ENCODE data around the gene CNR2. TPM values are rescaled to one million over a fixed set of nuclear protein-coding genes. Genes with fewer than 3 reads are reported as not detected.
"Not testable (repeated sequence)": the region's sequence is repeated elsewhere in the genome, so short reads cannot be mapped to it uniquely, and the experiment has no call there.

The CNR2 gene
- total and polyA plus RNA-seq, 2 donors from 2014 or later = 0.57 TPM; not detected in 1

- no peaks in the 10 kb centered on the region for H3K36me3 ChIP-seq (ENCODE audit: control insufficient read depth in 2 of 3, insufficient read depth in 3 of 3, low read length in 3 of 3)
- peak overlapping the region; percentile 53 to 60 (median 60) for H3K4me3 ChIP-seq (ENCODE audit: low read length in 3 of 3)
- TF ChIP-seq, protein P1, sequence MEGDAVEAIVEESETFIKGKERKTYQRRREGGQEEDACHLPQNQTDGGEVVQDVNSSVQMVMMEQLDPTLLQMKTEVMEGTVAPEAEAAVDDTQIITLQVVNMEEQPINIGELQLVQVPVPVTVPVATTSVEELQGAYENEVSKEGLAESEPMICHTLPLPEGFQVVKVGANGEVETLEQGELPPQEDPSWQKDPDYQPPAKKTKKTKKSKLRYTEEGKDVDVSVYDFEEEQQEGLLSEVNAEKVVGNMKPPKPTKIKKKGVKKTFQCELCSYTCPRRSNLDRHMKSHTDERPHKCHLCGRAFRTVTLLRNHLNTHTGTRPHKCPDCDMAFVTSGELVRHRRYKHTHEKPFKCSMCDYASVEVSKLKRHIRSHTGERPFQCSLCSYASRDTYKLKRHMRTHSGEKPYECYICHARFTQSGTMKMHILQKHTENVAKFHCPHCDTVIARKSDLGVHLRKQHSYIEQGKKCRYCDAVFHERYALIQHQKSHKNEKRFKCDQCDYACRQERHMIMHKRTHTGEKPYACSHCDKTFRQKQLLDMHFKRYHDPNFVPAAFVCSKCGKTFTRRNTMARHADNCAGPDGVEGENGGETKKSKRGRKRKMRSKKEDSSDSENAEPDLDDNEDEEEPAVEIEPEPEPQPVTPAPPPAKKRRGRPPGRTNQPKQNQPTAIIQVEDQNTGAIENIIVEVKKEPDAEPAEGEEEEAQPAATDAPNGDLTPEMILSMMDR (IDR thresholded peaks at IDR 0.05; ENCODE audit: borderline replicate concordance, extremely low read depth, insufficient read depth) = no peak
- no peaks in the 10 kb centered on the region for H3K4me1 ChIP-seq (ENCODE audit: control insufficient read depth in 2 of 3, insufficient read depth in 2 of 3, low read depth in 1 of 3, low read length in 3 of 3)
- intact Hi-C loops (cut with DNase I) = no loop called here
- no peaks in the 10 kb centered on the region for H3K9me3 ChIP-seq (ENCODE audit: control insufficient read depth in 2 of 3, insufficient read depth in 1 of 3, low read length in 3 of 3)
- H3K9ac ChIP-seq (ENCODE audit: low read length in 3 of 3) = no peak overlapping the region
- FAIRE-seq (no peak), DNase-seq (peak; percentile 55 to 84 (median 67))
- no peaks in the 10 kb centered on the region for H3K27me3 ChIP-seq (ENCODE audit: control insufficient read depth, insufficient read depth, low read length)
- H3K27ac ChIP-seq (ENCODE audit: low read depth in 2 of 2, low read length in 2 of 2) = no peak overlapping the region
These were observed 74.7 kb downstream of the CNR2 start for GRCh38 chr1:23838401-23838866.

DNA sequence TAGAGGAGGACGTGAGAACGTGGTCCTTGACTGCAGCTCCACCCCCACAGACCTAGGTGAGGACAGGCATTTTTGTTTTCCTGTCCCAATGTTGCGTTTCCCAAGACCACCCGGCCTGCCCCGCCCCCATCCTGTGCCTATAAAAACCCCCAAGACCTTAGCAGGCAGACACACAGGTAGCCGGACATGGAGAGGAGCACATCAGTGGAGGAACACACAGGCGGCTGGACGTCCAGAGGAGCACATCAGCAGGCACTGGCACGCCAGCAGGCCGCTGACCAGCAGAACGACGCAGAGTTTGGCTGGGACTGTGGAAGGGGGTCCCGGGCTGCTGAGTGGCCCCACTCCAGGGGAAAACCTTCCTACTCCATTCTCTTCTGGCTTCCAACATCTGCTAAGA is 75.3 kb downstream of the CNR2 start:
- Histone ChIP-seq H3K4me1 (ENCODE audit: control insufficient read depth in 2 of 3, insufficient read depth in 2 of 3, low read depth in 1 of 3, low read length in 3 of 3) (no peaks in the 10 kb centered on the region), H3K36me3 (ENCODE audit: control insufficient read depth in 2 of 3, insufficient read depth in 3 of 3, low read length in 3 of 3) (no peaks in the 10 kb centered on the region), H3K27me3 (ENCODE audit: control insufficient read depth, insufficient read depth, low read length) (no peaks in the 10 kb centered on the region), H3K9ac (ENCODE audit: low read length in 3 of 3) (no peak overlapping the region), H3K27ac (ENCODE audit: low read depth in 2 of 2, low read length in 2 of 2) (no peak overlapping the region), H3K9me3 (ENCODE audit: control insufficient read depth in 2 of 3, insufficient read depth in 1 of 3, low read length in 3 of 3) (no peaks in the 10 kb centered on the region), H3K4me3 (ENCODE audit: low read length in 3 of 3) (peak overlapping the region; percentile 53 to 60 (median 60))
- TF ChIP-seq, protein P1 (IDR thresholded peaks at IDR 0.05; ENCODE audit: borderline replicate concordance, extremely low read depth, insufficient read depth) = no peak
- DNase-seq (peak in 3 of 5 donors; percentile 7 to 73 (median 46)), FAIRE-seq (no peak)
- intact Hi-C loops (cut with DNase I) = no loop called here

DNA sequence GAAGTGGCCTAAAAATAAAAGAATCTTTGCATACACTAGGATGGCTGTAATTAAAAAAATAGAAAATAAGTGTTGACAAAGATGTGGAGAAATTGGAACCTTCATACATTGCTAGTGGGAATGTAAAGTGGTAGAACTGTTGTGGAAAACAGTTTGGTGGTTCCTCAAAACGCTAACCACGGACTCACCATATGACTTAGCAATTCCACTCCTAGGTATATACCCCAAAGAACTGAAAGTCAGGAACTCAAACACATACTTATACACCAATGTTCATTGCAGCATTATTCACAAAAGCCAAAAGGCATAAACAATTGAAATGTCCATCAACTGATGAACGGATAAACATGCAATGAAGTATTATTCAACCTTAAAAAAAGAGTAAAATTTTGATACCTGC is 77.1 kb downstream of the CNR2 start:
- Histone ChIP-seq H3K9me3 (ENCODE audit: control insufficient read depth in 2 of 3, insufficient read depth in 1 of 3, low read length in 3 of 3) (no peaks in the 10 kb centered on the region), H3K4me1 (ENCODE audit: control insufficient read depth in 2 of 3, insufficient read depth in 2 of 3, low read depth in 1 of 3, low read length in 3 of 3) (no peaks in the 10 kb centered on the region), H3K36me3 (ENCODE audit: control insufficient read depth in 2 of 3, insufficient read depth in 3 of 3, low read length in 3 of 3) (no peaks in the 10 kb centered on the region), H3K27ac (ENCODE audit: low read depth in 2 of 2, low read length in 2 of 2) (no peak overlapping the region), H3K4me3 (ENCODE audit: low read length in 3 of 3) (no peak overlapping the region), H3K9ac (ENCODE audit: low read length in 3 of 3) (no peak overlapping the region), H3K27me3 (ENCODE audit: control insufficient read depth, insufficient read depth, low read length) (no peaks in the 10 kb centered on the region)
- DNase-seq = no peak
- TF ChIP-seq, protein P1 (IDR thresholded peaks at IDR 0.05; ENCODE audit: borderline replicate concordance, extremely low read depth, insufficient read depth) = no peak
- no peak for FAIRE-seq
- intact Hi-C loops (cut with DNase I) = no loop called here

GRCh38 chr1:23834156-23834555 is 79.0 kb downstream of the CNR2 start:
- DNase-seq; H3K36me3 ChIP-seq (ENCODE audit: control insufficient read depth in 2 of 3, insufficient read depth in 3 of 3, low read length in 3 of 3); H3K9me3 ChIP-seq (ENCODE audit: control insufficient read depth in 2 of 3, insufficient read depth in 1 of 3, low read length in 3 of 3); H3K27ac ChIP-seq (ENCODE audit: low read depth in 2 of 2, low read length in 2 of 2); FAIRE-seq; H3K4me1 ChIP-seq (ENCODE audit: control insufficient read depth in 2 of 3, insufficient read depth in 2 of 3, low read depth in 1 of 3, low read length in 3 of 3); H3K27me3 ChIP-seq (ENCODE audit: control insufficient read depth, insufficient read depth, low read length); H3K4me3 ChIP-seq (ENCODE audit: low read length in 3 of 3); intact Hi-C loops (cut with DNase I); H3K9ac ChIP-seq (ENCODE audit: low read length in 3 of 3): not testable (repeated sequence)

Data from kidney (tissue), 14 donors.